ENCODE data around the gene CTXN1. TPM values are rescaled to one million over a fixed set of nuclear protein-coding genes. Genes with fewer than 3 reads are reported as not detected.

Gene CTXN1
- total RNA-seq, 2 experiments from 2014 or later = 0.31 to 0.37 TPM

DNA sequence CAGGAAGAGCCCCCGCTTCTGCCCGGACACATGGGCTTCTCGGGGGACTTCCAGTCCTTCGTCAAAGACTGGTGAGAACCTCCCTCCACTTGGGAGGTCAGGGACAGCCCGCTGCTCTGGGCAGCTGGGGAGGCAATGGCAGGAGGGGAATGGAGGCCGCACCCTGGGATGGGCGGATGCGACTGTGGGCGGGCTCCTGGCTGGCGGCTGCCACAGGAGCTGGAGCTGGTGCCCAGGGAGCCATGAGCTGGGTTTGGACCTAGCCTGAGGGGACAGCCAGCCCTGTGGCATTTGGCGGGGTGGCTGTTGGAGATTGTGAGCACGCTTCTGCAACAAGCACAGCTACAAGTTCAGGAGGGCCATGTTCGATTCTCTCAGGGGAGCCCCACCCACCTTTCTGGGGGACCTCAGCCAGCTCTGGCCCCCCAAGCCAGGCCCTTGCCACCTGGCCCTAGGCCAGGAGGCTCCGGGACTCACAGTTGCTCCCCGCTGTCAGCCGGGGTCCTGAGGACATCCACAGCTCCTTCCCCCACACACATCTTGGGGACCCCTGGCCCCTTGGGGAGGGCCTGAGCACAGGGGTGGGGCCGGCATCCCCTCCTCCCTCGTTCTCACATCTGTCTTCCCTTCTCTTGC lies 14.3 kb downstream of the CTXN1 start:
- no peak for ATAC-seq
- Mint-ChIP-seq H3K9me3 (ENCODE audit: insufficient read depth) (no peaks in the 10 kb centered on the region), H3K27ac (no peak overlapping the region), H3K4me3 (no peak overlapping the region), H3K4me1 (ENCODE audit: low read depth) (peaks cover 8% of the 10 kb centered on the region), H3K36me3 (ENCODE audit: low read depth) (peaks cover 26% of the 10 kb centered on the region), H3K27me3 (ENCODE audit: low read depth) (peaks cover 8% of the 10 kb centered on the region)
- POLR2A ChIA-PET = interaction anchor here (1.1 to 1.3 kb wide), 2 partner anchors 8 to 9 kb away, joined by 3 read pairs; partner anchors contain the start of genes MAP2K7 and SNAPC2
- no peak for DNase-seq
- CTCF ChIA-PET = interaction anchor here (0.6 to 1.0 kb wide), 2 partner anchors 10 to 32 kb away, joined by 3 read pairs; partner anchors contain the start of gene TIMM44

GRCh38 chr19:7910321-7911161 lies 15.4 kb downstream of the CTXN1 start:
- peaks cover 7% of the 10 kb centered on the region for H3K4me1 Mint-ChIP-seq (ENCODE audit: low read depth)
- DNase-seq (no peak), ATAC-seq (no peak)
- no peak overlapping the region for H3K27ac Mint-ChIP-seq
- H3K27me3 Mint-ChIP-seq (ENCODE audit: low read depth) = peaks cover 3% of the 10 kb centered on the region
- POLR2A ChIA-PET = no interaction called here
- CTCF ChIA-PET = no interaction called here
- no peaks in the 10 kb centered on the region for H3K9me3 Mint-ChIP-seq (ENCODE audit: insufficient read depth)
- H3K4me3 Mint-ChIP-seq = no peak overlapping the region
- peaks cover 29% of the 10 kb centered on the region for H3K36me3 Mint-ChIP-seq (ENCODE audit: low read depth)

- POLR2A ChIA-PET = interaction anchor here (1.9 kb wide), 1 partner anchor 10 kb away, joined by 6 read pairs; the partner anchor contains the start of gene SNAPC2
- no peak overlapping the region for H3K27ac Mint-ChIP-seq
- H3K4me1 Mint-ChIP-seq (ENCODE audit: low read depth) = peaks cover 13% of the 10 kb centered on the region
- H3K36me3 Mint-ChIP-seq (ENCODE audit: low read depth) = peaks cover 37% of the 10 kb centered on the region
- H3K4me3 Mint-ChIP-seq = no peak overlapping the region
- no peak for DNase-seq
- no peaks in the 10 kb centered on the region for H3K27me3 Mint-ChIP-seq (ENCODE audit: low read depth)
- ATAC-seq = no peak
- no peaks in the 10 kb centered on the region for H3K9me3 Mint-ChIP-seq (ENCODE audit: insufficient read depth)
- CTCF ChIA-PET = no interaction called here
These were observed 16.4 kb downstream of the CTXN1 start for GRCh38 chr19:7909471-7910067.

DNA sequence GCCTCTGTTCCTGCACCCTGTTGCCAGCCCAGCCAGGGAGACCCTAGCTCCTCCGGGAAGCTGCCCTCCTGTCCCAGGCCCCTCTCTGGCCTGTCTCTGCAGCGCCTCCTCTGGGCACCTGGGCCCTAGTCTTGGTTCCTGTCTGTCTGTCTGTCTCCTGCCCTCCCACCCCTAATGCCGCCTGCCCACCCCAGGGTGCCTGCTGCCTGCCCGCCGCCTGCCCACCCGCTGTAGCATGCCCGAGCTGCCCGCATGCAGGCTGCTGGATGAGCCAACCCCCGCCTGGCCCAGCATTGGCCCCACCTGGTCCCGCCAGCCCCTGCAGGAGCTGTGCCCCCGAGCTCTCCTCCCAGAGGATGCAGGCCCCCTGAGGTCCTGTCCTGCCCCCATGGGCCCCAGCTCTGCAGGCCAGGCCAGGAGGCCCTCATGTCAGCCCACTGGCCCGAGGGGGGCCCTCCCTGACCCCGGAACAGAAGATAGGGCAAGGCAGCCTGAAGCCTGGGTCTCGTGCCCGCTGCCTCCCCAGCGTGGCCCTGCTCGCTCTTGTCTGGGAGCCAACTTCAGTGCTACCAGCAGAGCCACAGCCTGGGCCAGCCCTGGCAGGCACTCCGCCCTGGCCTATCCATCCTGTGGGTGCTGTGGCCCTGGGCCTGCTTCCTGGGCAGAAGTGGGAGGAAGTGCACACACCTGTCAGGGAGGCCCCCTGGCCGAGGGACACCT lies 17.0 kb downstream of the CTXN1 start:
- H3K27me3 Mint-ChIP-seq (ENCODE audit: low read depth) = no peaks in the 10 kb centered on the region
- peaks cover 38% of the 10 kb centered on the region for H3K36me3 Mint-ChIP-seq (ENCODE audit: low read depth)
- CTCF ChIA-PET = interaction anchor here (0.9 kb wide), 1 partner anchor 12 kb away, joined by 3 read pairs; no protein-coding TSS in a partner anchor
- no peak overlapping the region for H3K27ac Mint-ChIP-seq
- no peak for ATAC-seq
- H3K4me1 Mint-ChIP-seq (ENCODE audit: low read depth) = peaks cover 17% of the 10 kb centered on the region
- no peaks in the 10 kb centered on the region for H3K9me3 Mint-ChIP-seq (ENCODE audit: insufficient read depth)
- DNase-seq = no peak
- H3K4me3 Mint-ChIP-seq = no peak overlapping the region
- POLR2A ChIA-PET = interaction anchor here (1.3 to 1.9 kb wide), 2 partner anchors 9 to 11 kb away, joined by 3 to 6 read pairs; partner anchors contain the start of gene SNAPC2

DNA sequence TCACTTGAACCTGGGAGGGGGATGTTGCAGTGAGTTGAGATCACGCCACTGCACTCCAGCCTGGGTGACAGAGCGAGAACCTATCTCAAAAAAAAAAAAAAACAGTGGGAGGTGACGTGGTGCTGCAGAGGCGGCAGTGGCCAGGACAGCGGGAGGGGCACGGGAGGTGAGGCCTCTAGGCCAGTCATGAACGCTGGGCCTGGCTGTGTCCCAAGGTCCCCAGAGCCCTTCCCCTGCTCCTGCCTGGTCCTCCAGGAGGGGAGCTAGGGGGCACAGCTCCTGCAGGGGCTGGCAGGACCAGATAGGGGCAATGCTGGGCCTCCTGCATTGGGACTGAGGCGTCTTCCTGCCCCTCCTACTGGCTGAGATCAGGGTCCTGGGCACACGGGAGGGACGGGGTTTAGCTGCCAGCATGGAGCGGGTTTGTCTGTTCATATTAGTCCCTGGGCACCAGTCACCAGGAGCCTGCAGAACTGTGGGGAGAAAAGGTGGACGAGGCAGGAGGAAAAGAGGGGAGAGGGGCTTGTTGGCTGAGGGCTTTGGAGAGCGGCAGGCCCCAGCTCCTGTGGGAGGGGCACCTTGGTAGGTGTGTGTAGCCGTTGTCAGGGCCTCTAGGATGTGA lies 17.7 kb downstream of the CTXN1 start:
- Mint-ChIP-seq H3K4me1 (ENCODE audit: low read depth) (peaks cover 19% of the 10 kb centered on the region), H3K4me3 (no peak overlapping the region), H3K27ac (no peak overlapping the region), H3K9me3 (ENCODE audit: insufficient read depth) (no peaks in the 10 kb centered on the region), H3K36me3 (ENCODE audit: low read depth) (peaks cover 39% of the 10 kb centered on the region), H3K27me3 (ENCODE audit: low read depth) (no peaks in the 10 kb centered on the region)
- DNase-seq = no peak
- ATAC-seq = no peak
- ChIA-PET POLR2A (interaction anchor here (1.3 to 1.9 kb wide), 2 partner anchors 10 to 12 kb away, joined by 3 to 6 read pairs; partner anchors contain the start of gene SNAPC2), CTCF (interaction anchor here (0.9 kb wide), 1 partner anchor 13 kb away, joined by 3 read pairs; no protein-coding TSS in a partner anchor)

- no peak for ATAC-seq
- Mint-ChIP-seq H3K27ac (no peak overlapping the region), H3K4me3 (no peak overlapping the region), H3K9me3 (ENCODE audit: insufficient read depth) (no peaks in the 10 kb centered on the region), H3K27me3 (ENCODE audit: low read depth) (no peaks in the 10 kb centered on the region), H3K36me3 (ENCODE audit: low read depth) (peaks cover 34% of the 10 kb centered on the region), H3K4me1 (ENCODE audit: low read depth) (peaks cover 25% of the 10 kb centered on the region)
- no peak for DNase-seq
- CTCF ChIA-PET = no interaction called here
- POLR2A ChIA-PET = interaction anchor here (1.3 kb wide), 1 partner anchor 10 kb away, joined by 3 read pairs; no protein-coding TSS in a partner anchor
These were observed 18.4 kb downstream of the CTXN1 start for GRCh38 chr19:7907544-7907943.

GRCh38 chr19:7907122-7907521 lies 18.8 kb downstream of the CTXN1 start:
- CTCF ChIA-PET = no interaction called here
- H3K4me3 Mint-ChIP-seq = no peak overlapping the region
- H3K36me3 Mint-ChIP-seq (ENCODE audit: low read depth) = peaks cover 34% of the 10 kb centered on the region

DNA sequence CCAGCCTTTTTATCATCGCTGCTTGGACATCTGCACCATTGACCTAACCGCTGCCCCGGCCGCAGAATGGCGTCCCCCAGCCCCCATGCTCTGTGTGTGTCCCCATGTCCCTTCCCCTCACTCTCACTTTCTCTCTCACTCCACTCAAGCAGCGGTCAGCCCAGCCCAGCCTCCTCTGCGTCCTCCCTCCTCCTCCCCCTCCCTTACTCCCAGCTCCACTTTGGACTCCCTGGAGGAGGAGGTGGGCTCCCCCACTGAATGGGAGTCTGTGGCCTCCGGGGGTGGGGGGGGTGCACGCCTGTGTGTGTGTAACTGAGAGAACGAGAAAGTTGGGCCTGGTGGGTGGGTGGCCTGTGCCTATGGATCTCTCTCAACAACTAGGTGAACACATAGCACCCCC lies 20.1 kb downstream of the CTXN1 start:
- ChIA-PET CTCF (no interaction called here), POLR2A (no interaction called here)
- Mint-ChIP-seq H3K9me3 (ENCODE audit: insufficient read depth) (no peaks in the 10 kb centered on the region), H3K4me3 (peak overlapping the region; percentile 45), H3K27ac (peak overlapping the region; percentile 60), H3K27me3 (ENCODE audit: low read depth) (no peaks in the 10 kb centered on the region), H3K36me3 (ENCODE audit: low read depth) (peaks cover 24% of the 10 kb centered on the region), H3K4me1 (ENCODE audit: low read depth) (peaks cover 26% of the 10 kb centered on the region)
- no peak for DNase-seq
- ATAC-seq = no peak

More at GRCh38 chr19:7907122-7907521, 18.8 kb downstream of the CTXN1 start:
- POLR2A ChIA-PET = interaction anchor here (0.7 kb wide), 1 partner anchor 44 kb away, joined by 3 read pairs; no protein-coding TSS in a partner anchor
- H3K4me1 Mint-ChIP-seq (ENCODE audit: low read depth) = peaks cover 26% of the 10 kb centered on the region
- H3K27me3 Mint-ChIP-seq (ENCODE audit: low read depth) = no peaks in the 10 kb centered on the region
- no peak for ATAC-seq
- no peak overlapping the region for H3K27ac Mint-ChIP-seq
- DNase-seq = no peak
- no peaks in the 10 kb centered on the region for H3K9me3 Mint-ChIP-seq (ENCODE audit: insufficient read depth)

DNA sequence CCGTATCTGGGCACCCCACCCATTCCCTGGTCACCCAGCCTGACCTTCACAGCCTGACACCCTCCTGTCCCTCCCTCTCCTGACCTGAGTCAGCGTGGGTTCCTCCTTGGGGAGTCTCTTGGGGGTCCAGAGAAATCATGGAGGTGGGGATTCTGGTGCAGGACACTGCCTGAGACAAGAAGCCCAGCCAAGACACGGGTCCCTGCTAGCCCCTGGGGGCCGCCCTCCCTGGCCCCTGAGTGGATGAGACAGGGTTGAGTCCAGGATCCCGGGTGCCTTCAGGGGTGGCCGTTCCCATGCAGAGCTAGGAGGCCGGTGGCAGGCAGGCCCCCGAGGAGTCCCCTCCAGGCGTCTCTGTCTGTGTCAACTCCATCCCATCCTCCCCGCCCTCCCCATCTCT lies 20.7 kb downstream of the CTXN1 start:
- H3K27ac Mint-ChIP-seq = peak overlapping the region; percentile 95
- no peaks in the 10 kb centered on the region for H3K27me3 Mint-ChIP-seq (ENCODE audit: low read depth)
- peak overlapping the region; percentile 85 for H3K4me3 Mint-ChIP-seq
- ChIA-PET CTCF (no interaction called here), POLR2A (no interaction called here)
- DNase-seq = no peak
- H3K9me3 Mint-ChIP-seq (ENCODE audit: insufficient read depth) = no peaks in the 10 kb centered on the region
- H3K4me1 Mint-ChIP-seq (ENCODE audit: low read depth) = peaks cover 26% of the 10 kb centered on the region
- no peak for ATAC-seq
- peaks cover 19% of the 10 kb centered on the region for H3K36me3 Mint-ChIP-seq (ENCODE audit: low read depth)

- DNase-seq = peak; percentile 75
- H3K9me3 Mint-ChIP-seq (ENCODE audit: insufficient read depth) = no peaks in the 10 kb centered on the region
- ATAC-seq = peak; percentile 57
- H3K27me3 Mint-ChIP-seq (ENCODE audit: low read depth) = no peaks in the 10 kb centered on the region
- ChIA-PET CTCF (interaction anchor here (0.6 to 5.1 kb wide), 13 partner anchors 12 to 234 kb away, joined by 3 to 40 read pairs (median 3); partner anchors contain the start of genes SNAPC2 and TRAPPC5), POLR2A (interaction anchor here (0.7 to 1.5 kb wide), 7 partner anchors 8 to 1015 kb away, joined by 3 to 9 read pairs (median 5); partner anchors contain the start of genes SNAPC2, TGFBR3L and TIMM44)
- peak overlapping the region; percentile 95 for H3K27ac Mint-ChIP-seq
- peaks cover 19% of the 10 kb centered on the region for H3K36me3 Mint-ChIP-seq (ENCODE audit: low read depth)
- H3K4me3 Mint-ChIP-seq = peak overlapping the region; percentile 85
- H3K4me1 Mint-ChIP-seq (ENCODE audit: low read depth) = peaks cover 26% of the 10 kb centered on the region
These were observed 21.6 kb downstream of the CTXN1 start for GRCh38 chr19:7904074-7905020.

Measured in activated CD8-positive, alpha-beta T cell treated with anti-CD3 and anti-CD28 coated beads, Interleukin-2, amount 10 ng/mL, durations not matched to agents 7 days and 5 days (primary cell).